Erythroblast (primary cell): ENCODE data around the gene ZFPL1.

Experiments used
- GATA1 ChIP-seq: IDR thresholded peaks from 2 replicates; pipeline ENCODE4 v1.6.1; 2011; ENCODE audit warnings: low read depth, mild to moderate bottlenecking, control low read depth, low read length, moderate library complexity
- POLR2A ChIP-seq: IDR thresholded peaks from 2 replicates; pipeline ENCODE4 v1.6.1; 2011; ENCODE audit warnings: mild to moderate bottlenecking, low read length

DNA sequence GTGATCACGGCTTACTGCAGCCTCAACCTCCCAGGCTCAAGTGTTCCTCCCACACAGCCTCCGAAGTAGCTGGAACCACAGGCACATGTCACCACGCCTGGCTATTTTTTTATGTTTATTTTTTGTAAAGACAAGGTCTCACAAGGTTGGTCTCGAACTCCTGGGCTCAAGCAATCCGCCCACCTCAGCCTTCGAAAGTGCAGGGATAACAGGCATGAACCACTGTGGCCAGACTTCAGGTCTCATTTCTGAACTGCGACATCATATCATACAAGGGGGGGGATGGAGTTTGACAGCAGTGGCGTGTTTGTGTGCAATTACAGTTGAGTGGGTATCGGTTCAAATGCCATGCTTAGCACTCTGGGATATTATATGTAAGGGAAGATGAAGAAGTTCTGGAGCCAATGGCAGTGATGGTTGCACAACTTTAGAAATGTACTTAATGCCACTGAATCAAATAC lies 32.6 kb upstream of the ZFPL1 start:
- no peak for TF ChIP-seq GATA1
- TF ChIP-seq POLR2A = no peak
